LNCAP (cell line): Measurements from ENCODE around the gene NDUFV1.

ENCODE experiments used
- TF ChIP-seq, protein P1 (sequence below): fragments of 450-650 bp; IDR thresholded peaks from 2 replicates; pipeline ENCODE4 v1.5.1; 2017; ENCODE audit warnings: mild to moderate bottlenecking

Gene NDUFV1

DNA sequence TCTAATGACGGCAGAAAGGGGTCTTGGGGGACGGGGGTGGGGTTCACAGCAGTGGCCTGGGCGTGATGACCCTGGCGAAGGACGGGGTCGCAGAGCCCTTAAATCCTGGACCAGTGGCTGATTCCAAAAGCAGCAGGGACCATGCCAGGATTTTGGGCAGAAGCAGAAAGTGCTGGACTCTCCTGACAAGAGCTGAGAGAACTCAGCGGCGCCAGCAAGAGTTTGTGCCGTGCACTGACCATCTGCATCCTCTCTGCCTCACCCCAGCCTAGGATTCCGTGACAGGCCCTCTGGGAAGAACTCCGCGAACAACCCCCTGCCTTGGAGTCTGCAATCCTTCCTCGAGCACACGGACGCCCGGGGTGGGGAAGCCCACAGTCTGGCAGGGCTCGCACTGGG lies 644 bp upstream of the NDUFV1 start:
- TF ChIP-seq, protein P1, sequence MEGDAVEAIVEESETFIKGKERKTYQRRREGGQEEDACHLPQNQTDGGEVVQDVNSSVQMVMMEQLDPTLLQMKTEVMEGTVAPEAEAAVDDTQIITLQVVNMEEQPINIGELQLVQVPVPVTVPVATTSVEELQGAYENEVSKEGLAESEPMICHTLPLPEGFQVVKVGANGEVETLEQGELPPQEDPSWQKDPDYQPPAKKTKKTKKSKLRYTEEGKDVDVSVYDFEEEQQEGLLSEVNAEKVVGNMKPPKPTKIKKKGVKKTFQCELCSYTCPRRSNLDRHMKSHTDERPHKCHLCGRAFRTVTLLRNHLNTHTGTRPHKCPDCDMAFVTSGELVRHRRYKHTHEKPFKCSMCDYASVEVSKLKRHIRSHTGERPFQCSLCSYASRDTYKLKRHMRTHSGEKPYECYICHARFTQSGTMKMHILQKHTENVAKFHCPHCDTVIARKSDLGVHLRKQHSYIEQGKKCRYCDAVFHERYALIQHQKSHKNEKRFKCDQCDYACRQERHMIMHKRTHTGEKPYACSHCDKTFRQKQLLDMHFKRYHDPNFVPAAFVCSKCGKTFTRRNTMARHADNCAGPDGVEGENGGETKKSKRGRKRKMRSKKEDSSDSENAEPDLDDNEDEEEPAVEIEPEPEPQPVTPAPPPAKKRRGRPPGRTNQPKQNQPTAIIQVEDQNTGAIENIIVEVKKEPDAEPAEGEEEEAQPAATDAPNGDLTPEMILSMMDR: no peak

DNA sequence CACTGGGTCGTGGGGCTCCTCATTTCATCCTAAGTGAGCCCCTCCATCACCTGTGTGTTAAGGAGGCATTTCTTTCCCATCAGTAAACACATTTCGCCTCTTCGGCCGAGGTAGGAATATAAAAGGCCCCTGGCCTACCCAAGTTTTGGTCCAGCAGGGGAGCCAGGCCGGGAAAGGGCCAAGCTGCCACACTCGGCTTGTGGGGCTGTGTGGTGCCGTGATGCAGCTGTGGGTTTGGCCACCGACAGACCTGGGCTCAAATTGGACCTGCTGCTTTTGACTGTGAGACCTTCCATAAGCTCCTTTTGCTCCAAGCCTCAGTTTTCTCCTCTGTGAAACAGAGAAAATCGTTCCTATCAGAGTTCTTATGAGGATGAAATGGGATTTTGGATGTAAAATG lies 771 bp downstream of the NDUFV1 start:
- TF ChIP-seq, protein P1: no peak

DNA sequence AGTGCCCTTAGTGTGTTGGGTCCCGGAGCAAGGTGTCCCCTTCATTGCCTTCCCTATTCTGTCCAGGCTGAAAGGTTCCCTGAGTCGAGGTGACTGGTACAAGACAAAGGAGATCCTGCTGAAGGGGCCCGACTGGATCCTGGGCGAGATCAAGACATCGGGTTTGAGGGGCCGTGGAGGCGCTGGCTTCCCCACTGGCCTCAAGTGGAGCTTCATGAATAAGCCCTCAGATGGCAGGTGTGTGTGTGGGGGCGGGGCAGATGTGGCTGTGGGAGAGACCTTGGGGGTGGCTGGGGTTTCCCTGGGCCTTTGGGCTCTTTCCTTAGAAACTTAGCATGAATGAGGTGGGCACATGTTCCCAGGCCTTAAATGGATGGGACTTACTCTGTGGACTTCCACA lies 1.8 kb downstream of the NDUFV1 start:
- TF ChIP-seq, protein P1: no peak

DNA sequence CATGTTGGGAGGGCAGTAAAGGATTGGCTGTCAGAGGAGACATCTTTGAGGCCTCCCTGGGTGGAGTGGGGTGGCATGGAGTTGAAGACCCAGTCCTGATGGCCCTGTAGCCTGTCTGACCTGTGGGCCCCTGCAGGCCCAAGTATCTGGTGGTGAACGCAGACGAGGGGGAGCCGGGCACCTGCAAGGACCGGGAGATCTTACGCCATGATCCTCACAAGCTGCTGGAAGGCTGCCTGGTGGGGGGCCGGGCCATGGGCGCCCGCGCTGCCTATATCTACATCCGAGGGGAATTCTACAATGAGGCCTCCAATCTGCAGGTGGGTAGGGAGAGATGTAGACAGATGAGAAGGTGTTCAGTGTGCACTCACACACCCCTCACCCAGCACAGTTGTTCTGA lies 2.6 kb downstream of the NDUFV1 start:
- TF ChIP-seq, protein P1: no peak

DNA sequence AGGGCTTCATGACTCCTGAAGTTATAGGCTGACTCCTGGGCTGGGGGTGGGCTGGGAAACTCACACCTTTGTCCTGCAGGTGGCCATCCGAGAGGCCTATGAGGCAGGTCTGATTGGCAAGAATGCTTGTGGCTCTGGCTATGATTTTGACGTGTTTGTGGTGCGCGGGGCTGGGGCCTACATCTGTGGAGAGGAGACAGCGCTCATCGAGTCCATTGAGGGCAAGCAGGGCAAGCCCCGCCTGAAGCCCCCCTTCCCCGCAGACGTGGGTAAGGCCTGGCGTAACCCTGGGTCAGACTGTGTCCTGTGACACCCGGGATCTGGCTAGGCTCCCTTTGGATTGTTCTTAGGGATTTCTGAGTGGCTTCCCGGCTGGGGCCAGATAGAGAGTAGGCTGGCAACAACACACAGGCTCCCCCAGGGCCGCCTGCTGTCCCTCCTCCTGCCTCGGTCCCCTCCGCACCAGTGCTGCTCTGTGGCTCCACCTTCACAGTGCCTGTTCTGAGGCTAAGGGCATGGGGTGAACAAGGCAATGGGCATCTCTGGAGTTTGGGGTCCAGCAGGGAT lies 3.6 kb downstream of the NDUFV1 start:
- TF ChIP-seq, protein P1: no peak

DNA sequence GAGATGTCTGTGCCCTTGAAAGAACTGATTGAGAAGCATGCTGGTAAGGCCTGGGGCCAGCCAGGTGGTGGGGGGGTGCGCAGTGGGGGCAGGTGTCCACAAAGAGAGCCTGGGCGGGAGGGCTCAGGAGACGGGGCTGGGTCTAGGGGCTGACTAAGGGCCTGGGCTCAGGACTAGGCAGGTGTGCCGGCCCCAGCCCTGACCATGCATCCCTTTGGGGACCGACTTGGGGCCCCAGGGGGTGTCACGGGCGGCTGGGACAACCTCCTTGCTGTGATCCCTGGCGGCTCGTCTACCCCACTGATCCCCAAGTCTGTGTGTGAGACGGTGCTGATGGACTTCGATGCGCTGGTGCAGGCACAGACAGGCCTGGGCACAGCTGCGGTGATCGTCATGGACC lies 4.4 kb downstream of the NDUFV1 start:
- TF ChIP-seq, protein P1: no peak

DNA sequence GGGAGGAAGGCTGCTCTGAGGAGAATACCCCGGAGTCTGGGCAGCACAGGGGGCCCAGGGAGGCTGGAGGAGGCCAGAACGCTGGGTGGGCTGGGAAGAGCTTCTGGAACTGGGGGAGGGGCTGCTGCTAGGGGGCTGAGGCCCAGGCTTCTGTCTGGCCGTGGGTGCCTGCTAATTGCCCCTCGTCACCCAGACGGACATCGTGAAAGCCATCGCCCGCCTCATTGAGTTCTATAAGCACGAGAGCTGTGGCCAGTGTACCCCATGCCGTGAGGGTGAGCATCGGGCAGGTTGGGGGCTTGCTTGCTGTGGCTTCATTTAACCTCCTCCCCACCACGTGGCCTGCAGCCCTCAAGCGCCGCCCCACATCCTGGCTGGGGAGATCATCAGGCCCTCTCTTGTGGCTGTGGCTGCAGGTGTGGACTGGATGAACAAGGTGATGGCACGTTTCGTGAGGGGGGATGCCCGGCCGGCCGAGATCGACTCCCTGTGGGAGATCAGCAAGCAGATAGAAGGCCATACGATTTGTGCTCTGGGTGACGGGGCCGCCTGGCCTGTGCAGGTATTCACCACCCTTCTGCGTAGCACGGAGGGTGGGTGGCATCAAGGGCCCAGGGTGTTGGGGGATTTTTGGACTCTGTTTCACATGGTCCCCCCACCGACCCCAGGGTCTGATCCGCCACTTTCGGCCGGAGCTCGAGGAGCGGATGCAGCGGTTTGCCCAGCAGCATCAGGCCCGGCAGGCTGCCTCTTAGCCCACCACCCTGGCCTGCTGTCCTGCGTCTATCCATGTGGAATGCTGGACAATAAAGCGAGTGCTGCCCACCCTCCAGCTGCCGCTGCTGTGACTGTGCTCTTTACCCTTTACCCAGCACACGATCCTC lies 5.2 kb downstream of the NDUFV1 start:
- TF ChIP-seq, protein P1: no peak
